Liver (tissue), 9 donors: Measurements from ENCODE around the gene RAD51. TPM values are rescaled to one million over a fixed set of nuclear protein-coding genes. Genes with fewer than 3 reads are reported as not detected.

Experiments used
- DNase-seq: peaks from one replicate; pipeline ENCODE4 v3.0.0-alpha.2; 2017; ENCODE audit warnings: low spot score
- H3K27ac ChIP-seq, 2 donors: one replicate each; pipeline ENCODE4 v1.7.0; 2013; ENCODE audit warnings: inconsistent platforms in 2 of 2, low read length in 2 of 2, control low read depth in 1 of 2, low read depth in 1 of 2, mild to moderate bottlenecking in 1 of 2
- H3K27me3 ChIP-seq, 4 donors: one replicate each; pipeline versions ENCODE4 v1.6.1 to v1.7.0; 2013; ENCODE audit warnings: low read length in 3 of 4, inconsistent platforms in 1 of 4, mild to moderate bottlenecking in 1 of 4, moderate library complexity in 1 of 4; ENCODE audit not compliant: control insufficient read depth in 4 of 4, insufficient read depth in 4 of 4
- H3K36me3 ChIP-seq, 4 donors: one replicate each; pipeline versions ENCODE4 v1.6.1 to v1.7.0; 2013; ENCODE audit warnings: low read length in 3 of 4, mild to moderate bottlenecking in 3 of 4, low read depth in 1 of 4, moderate library complexity in 1 of 4; ENCODE audit not compliant: control insufficient read depth in 4 of 4, insufficient read depth in 3 of 4
- H3K4me1 ChIP-seq, 4 donors: one replicate each; pipeline versions ENCODE4 v1.6.1 to v1.7.0; 2013; ENCODE audit warnings: low read length in 3 of 4, mild to moderate bottlenecking in 3 of 4, moderate library complexity in 1 of 4; ENCODE audit not compliant: control insufficient read depth in 4 of 4, insufficient read depth in 4 of 4
- H3K4me3 ChIP-seq, 3 donors: one replicate each; pipeline versions ENCODE4 v1.6.1 to v1.7.0; 2013; ENCODE audit warnings: low read length in 3 of 3, control low read depth in 1 of 3, low read depth in 1 of 3, mild to moderate bottlenecking in 1 of 3
- H3K9ac ChIP-seq, 2 donors: one replicate each; pipeline ENCODE4 v1.7.0; 2013; ENCODE audit warnings: low read length in 2 of 2, mild to moderate bottlenecking in 2 of 2, moderate library complexity in 2 of 2, control low read depth in 1 of 2, low read depth in 1 of 2
- H3K9me3 ChIP-seq, 4 donors: one replicate each; pipeline versions ENCODE4 v1.6.1 to v1.7.0; 2013; ENCODE audit warnings: low read length in 3 of 4; ENCODE audit not compliant: control insufficient read depth in 4 of 4
- EGR1 ChIP-seq, 2 donors: IDR thresholded peaks; 2 replicates each; pipeline ENCODE4 v1.6.1; 2016 to 2018; ENCODE audit warnings: antibody characterized with exemption in 2 of 2, low read depth in 2 of 2
- FOXA1 ChIP-seq: IDR thresholded peaks from 2 replicates; pipeline ENCODE4 v1.6.1; 2016; ENCODE audit warnings: antibody characterized with exemption
- FOXA2 ChIP-seq: IDR thresholded peaks from 2 replicates; pipeline ENCODE4 v1.6.1; 2016; ENCODE audit warnings: antibody characterized with exemption
- GABPA ChIP-seq, 2 donors: IDR thresholded peaks in 1 of 2; conservative IDR thresholded peaks in 1 of 2; 2 replicates each; pipeline ENCODE4 v1.6.1; 2016; ENCODE audit warnings: antibody characterized with exemption in 2 of 2, mild to moderate bottlenecking in 1 of 2, moderate library complexity in 1 of 2
- HNF4A ChIP-seq, 2 donors: conservative IDR thresholded peaks; 2 replicates each; pipeline ENCODE4 v1.6.1; 2016; ENCODE audit warnings: antibody characterized with exemption in 2 of 2, mild to moderate bottlenecking in 2 of 2
- HNF4G ChIP-seq: IDR thresholded peaks from 2 replicates; pipeline ENCODE4 v1.6.1; 2016; ENCODE audit warnings: antibody characterized with exemption
- JUND ChIP-seq, 2 donors: IDR thresholded peaks; 2 replicates each; pipeline ENCODE4 v1.6.1; 2016; ENCODE audit warnings: antibody characterized with exemption in 2 of 2
- NR2F2 ChIP-seq: IDR thresholded peaks from 2 replicates; pipeline ENCODE4 v1.6.1; 2016; ENCODE audit warnings: antibody characterized with exemption
- RAD21 ChIP-seq, 2 donors: IDR thresholded peaks; 2 replicates each; pipeline ENCODE4 v1.6.1; 2016; ENCODE audit warnings: antibody characterized with exemption in 2 of 2, mild to moderate bottlenecking in 2 of 2
- REST ChIP-seq: IDR thresholded peaks from 2 replicates; pipeline ENCODE4 v1.6.1; 2016; ENCODE audit warnings: antibody characterized with exemption, mild to moderate bottlenecking
- RXRA ChIP-seq, 2 donors: IDR thresholded peaks; 2 replicates each; pipeline ENCODE4 v1.6.1; 2017 to 2018; ENCODE audit warnings: antibody characterized with exemption in 2 of 2, mild to moderate bottlenecking in 1 of 2
- SP1 ChIP-seq: IDR thresholded peaks from 2 replicates; pipeline ENCODE4 v1.6.1; 2018; ENCODE audit warnings: antibody characterized with exemption, mild to moderate bottlenecking
- TAF1 ChIP-seq: conservative IDR thresholded peaks from 2 replicates; pipeline ENCODE4 v1.6.1; 2016; ENCODE audit warnings: antibody characterized with exemption, mild to moderate bottlenecking
- YY1 ChIP-seq: IDR thresholded peaks from 2 replicates; pipeline ENCODE4 v1.6.1; 2016; ENCODE audit warnings: antibody characterized with exemption, mild to moderate bottlenecking
- ZBTB33 ChIP-seq: IDR thresholded peaks from 2 replicates; pipeline ENCODE4 v1.6.1; 2016; ENCODE audit warnings: antibody characterized with exemption
- WGBS: extraction: QIAGEN DNeasy Blood & Tissue Kit; methylation state at CpG from one replicate; pipeline ENCODE4 v1.1.7; 2013; 5-methylcytosine and 5-hydroxymethylcytosine counted together
- polyA plus RNA-seq, 2 donors: library from polyadenylated mRNA; stranded (reverse) in 1 of 2; unstranded in 1 of 2; fragments of 200-250 nt in 1 of 2; fragments of >200 nt in 1 of 2; fragmentation: Nextera tagmentation in 1 of 2; extraction: Ambion mirVana in 1 of 2; gene quantifications; one replicate each; pipeline versions ENCODE4 v1.2.1 to v1.2.3, GENCODE V29; 2013 to 2015
- total RNA-seq, 2 donors: library from RNA; depleted of rRNA; stranded (reverse); fragments of >200 nt; gene quantifications; one replicate each; pipeline ENCODE4 v1.2.3, GENCODE V29; 2014
- TF ChIP-seq, protein P1 (sequence below): IDR thresholded peaks from 2 replicates; pipeline ENCODE4 v1.6.1; 2016; ENCODE audit warnings: antibody characterized with exemption
- TF ChIP-seq, protein P2 (sequence below): IDR thresholded peaks from 2 replicates; pipeline ENCODE4 v1.6.1; 2016; ENCODE audit warnings: antibody characterized with exemption
- TF ChIP-seq, protein P3 (sequence below): fragments of 150-350 bp; IDR thresholded peaks from 2 replicates; pipeline ENCODE4 v1.5.1; 2017; ENCODE audit warnings: improper control_type of control experiment, low read depth, low read length; ENCODE audit not compliant: missing input control
- donor health status: healthy.
- donor health status: healthy.
- donor health status: healthy.
- donor health status: healthy.
- donor health status: healthy.

The RAD51 gene
- total and polyA plus RNA-seq, 4 donors: 0.25 to 11.3 (median 0.69) TPM

- TF ChIP-seq RXRA (IDR thresholded peaks at IDR 0.05) (no peak), TAF1 (no peak), FOXA1 (no peak), GABPA (IDR thresholded peaks at IDR 0.05 in 1 of 2, conservative IDR thresholded peaks at IDR 0.05 in 1 of 2) (no peak)
These were observed 28.9 kb downstream of the RAD51 start (continued) for GRCh38 chr15:40723919-40724318.

DNA sequence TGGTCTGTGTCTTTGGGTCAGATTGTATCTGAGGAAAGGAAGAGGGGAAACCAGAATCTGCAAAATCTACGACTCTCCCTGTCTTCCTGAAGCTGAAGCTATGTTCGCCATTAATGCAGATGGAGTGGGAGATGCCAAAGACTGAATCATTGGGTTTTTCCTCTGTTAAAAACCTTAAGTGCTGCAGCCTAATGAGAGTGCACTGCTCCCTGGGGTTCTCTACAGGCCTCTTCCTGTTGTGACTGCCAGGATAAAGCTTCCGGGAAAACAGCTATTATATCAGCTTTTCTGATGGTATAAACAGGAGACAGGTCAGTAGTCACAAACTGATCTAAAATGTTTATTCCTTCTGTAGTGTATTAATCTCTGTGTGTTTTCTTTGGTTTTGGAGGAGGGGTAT is 36.1 kb downstream of the RAD51 start:
- Histone ChIP-seq H3K27ac (no peak overlapping the region), H3K9ac (no peak overlapping the region), H3K36me3 (peaks cover 2 to 20% (median 9%) of the 10 kb centered on the region in 4 donors), H3K4me3 (no peak overlapping the region), H3K9me3 (no peaks in the 10 kb centered on the region), H3K27me3 (no peaks in the 10 kb centered on the region), H3K4me1 (no peaks in the 10 kb centered on the region)
- DNase-seq: no peak
- TF ChIP-seq SP1: no peak
- TF ChIP-seq EGR1 (IDR thresholded peaks at IDR 0.05; ENCODE audit: low read depth in 2 of 2): no peak
- TF ChIP-seq HNF4G: no peak
- no peak for TF ChIP-seq ZBTB33
- no peak for TF ChIP-seq REST
- no peak for TF ChIP-seq FOXA1
- TF ChIP-seq JUND (IDR thresholded peaks at IDR 0.05): no peak
- TF ChIP-seq RXRA (IDR thresholded peaks at IDR 0.05): no peak
- TF ChIP-seq, protein P1, sequence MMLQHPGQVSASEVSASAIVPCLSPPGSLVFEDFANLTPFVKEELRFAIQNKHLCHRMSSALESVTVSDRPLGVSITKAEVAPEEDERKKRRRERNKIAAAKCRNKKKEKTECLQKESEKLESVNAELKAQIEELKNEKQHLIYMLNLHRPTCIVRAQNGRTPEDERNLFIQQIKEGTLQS: no peak
- no peak for TF ChIP-seq RAD21 (IDR thresholded peaks at IDR 0.05)
- TF ChIP-seq, protein P2, sequence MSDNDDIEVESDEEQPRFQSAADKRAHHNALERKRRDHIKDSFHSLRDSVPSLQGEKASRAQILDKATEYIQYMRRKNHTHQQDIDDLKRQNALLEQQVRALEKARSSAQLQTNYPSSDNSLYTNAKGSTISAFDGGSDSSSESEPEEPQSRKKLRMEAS: no peak
- no peak for TF ChIP-seq GABPA (IDR thresholded peaks at IDR 0.05 in 1 of 2, conservative IDR thresholded peaks at IDR 0.05 in 1 of 2)
- TF ChIP-seq, protein P3, sequence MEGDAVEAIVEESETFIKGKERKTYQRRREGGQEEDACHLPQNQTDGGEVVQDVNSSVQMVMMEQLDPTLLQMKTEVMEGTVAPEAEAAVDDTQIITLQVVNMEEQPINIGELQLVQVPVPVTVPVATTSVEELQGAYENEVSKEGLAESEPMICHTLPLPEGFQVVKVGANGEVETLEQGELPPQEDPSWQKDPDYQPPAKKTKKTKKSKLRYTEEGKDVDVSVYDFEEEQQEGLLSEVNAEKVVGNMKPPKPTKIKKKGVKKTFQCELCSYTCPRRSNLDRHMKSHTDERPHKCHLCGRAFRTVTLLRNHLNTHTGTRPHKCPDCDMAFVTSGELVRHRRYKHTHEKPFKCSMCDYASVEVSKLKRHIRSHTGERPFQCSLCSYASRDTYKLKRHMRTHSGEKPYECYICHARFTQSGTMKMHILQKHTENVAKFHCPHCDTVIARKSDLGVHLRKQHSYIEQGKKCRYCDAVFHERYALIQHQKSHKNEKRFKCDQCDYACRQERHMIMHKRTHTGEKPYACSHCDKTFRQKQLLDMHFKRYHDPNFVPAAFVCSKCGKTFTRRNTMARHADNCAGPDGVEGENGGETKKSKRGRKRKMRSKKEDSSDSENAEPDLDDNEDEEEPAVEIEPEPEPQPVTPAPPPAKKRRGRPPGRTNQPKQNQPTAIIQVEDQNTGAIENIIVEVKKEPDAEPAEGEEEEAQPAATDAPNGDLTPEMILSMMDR: no peak
- TF ChIP-seq YY1: no peak
- TF ChIP-seq HNF4A (conservative IDR thresholded peaks at IDR 0.05): no peak
- no peak for TF ChIP-seq NR2F2
- no peak for TF ChIP-seq FOXA2
- WGBS: 82% methylated on average over 3 of the region's 3 CpGs
